Effector memory CD4-positive, alpha-beta T cell (primary cell): ENCODE data around the gene CYBA.
"Not testable (repeated sequence)": the region's sequence is repeated elsewhere in the genome, so short reads cannot be mapped to it uniquely, and the experiment has no call there.

Source experiments
- DNase-seq, 3 donors: peaks; one replicate each; pipeline ENCODE4 v3.0.0-alpha.2; 2020
- H3K27ac ChIP-seq: 2 replicates; pipeline ENCODE4 v1.7.0; 2013; ENCODE audit warnings: mild to moderate bottlenecking, low read length, moderate library complexity; ENCODE audit not compliant: insufficient read depth, poor library complexity, severe bottlenecking
- H3K27me3 ChIP-seq: replicated peaks from 2 replicates; pipeline ENCODE4 v1.7.0; 2013; ENCODE audit warnings: mild to moderate bottlenecking, low read length; ENCODE audit not compliant: insufficient read depth, control insufficient read depth, poor library complexity, severe bottlenecking
- H3K36me3 ChIP-seq: 2 replicates; pipeline ENCODE4 v1.7.0; 2013; ENCODE audit warnings: mild to moderate bottlenecking, low read length, moderate library complexity; ENCODE audit not compliant: control insufficient read depth, insufficient read depth
- H3K4me1 ChIP-seq: 2 replicates; pipeline ENCODE4 v1.7.0; 2013; ENCODE audit warnings: low read length, mild to moderate bottlenecking; ENCODE audit not compliant: control insufficient read depth, insufficient read depth, poor library complexity, severe bottlenecking
- H3K4me3 ChIP-seq: 2 replicates; pipeline ENCODE4 v1.7.0; 2013; ENCODE audit warnings: low read length, low read depth, mild to moderate bottlenecking; ENCODE audit not compliant: insufficient read depth, poor library complexity, severe bottlenecking
- H3K9me3 ChIP-seq: 2 replicates; pipeline ENCODE4 v1.7.0; 2013; ENCODE audit warnings: mild to moderate bottlenecking, low read length, moderate library complexity; ENCODE audit not compliant: control insufficient read depth

CYBA gene

GRCh38 chr16:88613911-88614817 is 36.7 kb downstream of the CYBA start:
- Histone ChIP-seq H3K27ac (no peak overlapping the region), H3K4me1 (peaks cover 4% of the 10 kb centered on the region), H3K27me3 (no peaks in the 10 kb centered on the region), H3K36me3 (peaks cover 44% of the 10 kb centered on the region), H3K9me3 (no peaks in the 10 kb centered on the region), H3K4me3 (no peak overlapping the region)
- DNase-seq, result no peak

GRCh38 chr16:88613293-88613692 is 37.6 kb downstream of the CYBA start:
- Histone ChIP-seq H3K4me3 (no peak overlapping the region), H3K36me3 (peaks cover 49% of the 10 kb centered on the region), H3K27ac (no peak overlapping the region), H3K9me3 (no peaks in the 10 kb centered on the region), H3K4me1 (no peaks in the 10 kb centered on the region), H3K27me3 (no peaks in the 10 kb centered on the region)
- no peak for DNase-seq

- DNase-seq, result no peak
- H3K9me3 ChIP-seq, result no peaks in the 10 kb centered on the region
- H3K27me3 ChIP-seq, result no peaks in the 10 kb centered on the region
- peaks cover 51% of the 10 kb centered on the region for H3K36me3 ChIP-seq
- no peaks in the 10 kb centered on the region for H3K4me1 ChIP-seq
- no peak overlapping the region for H3K27ac ChIP-seq
- no peak overlapping the region for H3K4me3 ChIP-seq
These were observed 39.7 kb downstream of the CYBA start for GRCh38 chr16:88610909-88611812.

GRCh38 chr16:88610080-88610479 is 40.8 kb downstream of the CYBA start:
- Histone ChIP-seq H3K4me3 (no peak overlapping the region), H3K4me1 (no peaks in the 10 kb centered on the region), H3K27me3 (no peaks in the 10 kb centered on the region), H3K36me3 (peaks cover 62% of the 10 kb centered on the region), H3K27ac (no peak overlapping the region), H3K9me3 (no peaks in the 10 kb centered on the region)
- no peak for DNase-seq

- H3K4me1 ChIP-seq, H3K9me3 ChIP-seq, DNase-seq, H3K4me3 ChIP-seq, H3K27me3 ChIP-seq, H3K27ac ChIP-seq: not testable (repeated sequence)
- peaks cover 59% of the 10 kb centered on the region for H3K36me3 ChIP-seq
These were observed 41.4 kb downstream of the CYBA start for GRCh38 chr16:88609426-88609825.

- Histone ChIP-seq H3K9me3 (no peaks in the 10 kb centered on the region), H3K27me3 (no peaks in the 10 kb centered on the region), H3K36me3 (peaks cover 54% of the 10 kb centered on the region), H3K4me1 (no peaks in the 10 kb centered on the region), H3K4me3 (no peak overlapping the region), H3K27ac (no peak overlapping the region)
- no peak for DNase-seq
These were observed 42.8 kb downstream of the CYBA start for GRCh38 chr16:88608076-88608475.

GRCh38 chr16:88606148-88606757 is 44.6 kb downstream of the CYBA start:
- Histone ChIP-seq H3K36me3 (peaks cover 56% of the 10 kb centered on the region), H3K27me3 (no peaks in the 10 kb centered on the region), H3K4me3 (no peak overlapping the region), H3K9me3 (no peaks in the 10 kb centered on the region), H3K4me1 (no peaks in the 10 kb centered on the region), H3K27ac (no peak overlapping the region)
- no peak for DNase-seq

- no peaks in the 10 kb centered on the region for H3K9me3 ChIP-seq
- H3K36me3 ChIP-seq, result peaks cover 55% of the 10 kb centered on the region
- no peak for DNase-seq
- H3K4me1 ChIP-seq, result no peaks in the 10 kb centered on the region
- H3K4me3 ChIP-seq, result no peak overlapping the region
- H3K27me3 ChIP-seq, result no peaks in the 10 kb centered on the region
- no peak overlapping the region for H3K27ac ChIP-seq
These were observed 45.4 kb downstream of the CYBA start for GRCh38 chr16:88605186-88606147.

GRCh38 chr16:88602091-88602490 is 48.8 kb downstream of the CYBA start:
- H3K9me3 ChIP-seq, result no peaks in the 10 kb centered on the region
- H3K27me3 ChIP-seq, result no peaks in the 10 kb centered on the region
- H3K4me1 ChIP-seq, result no peaks in the 10 kb centered on the region
- no peak overlapping the region for H3K4me3 ChIP-seq
- DNase-seq, result no peak
- peaks cover 67% of the 10 kb centered on the region for H3K36me3 ChIP-seq
- no peak overlapping the region for H3K27ac ChIP-seq
